Esophagus muscularis mucosa (tissue), 4 donors: ENCODE measurements around the gene CSNK1D. TPM values are rescaled to one million over a fixed set of nuclear protein-coding genes. Genes with fewer than 3 reads are reported as not detected.
A peak's percentile ranks its signal among the peaks of the same experiment; 100 is the strongest.

ENCODE experiments used
- DNase-seq: peaks from one replicate; pipeline ENCODE4 v3.0.0-alpha.2; 2017; ENCODE audit errors: extremely low spot score
- H3K27ac ChIP-seq, 4 donors: fragments of 200-600 bp; sonication (generic); replicated peaks in 1 of 4; 1 replicate in 3 of 4; 2 replicates in 1 of 4; pipeline ENCODE4 v1.5.1; 2016 to 2019; ENCODE audit warnings: mild to moderate bottlenecking in 1 of 4
- H3K27me3 ChIP-seq, 4 donors: fragments of 200-600 bp; sonication (generic); one replicate each; pipeline versions ENCODE4 v1.5.1 to v1.6.0; 2016 to 2019
- H3K36me3 ChIP-seq, 4 donors: fragments of 200-600 bp; sonication (generic); one replicate each; pipeline ENCODE4 v1.5.1; 2016 to 2019
- H3K4me1 ChIP-seq, 4 donors: fragments of 200-600 bp; sonication (generic); one replicate each; pipeline ENCODE4 v1.5.1; 2016 to 2019
- H3K4me3 ChIP-seq, 4 donors: fragments of 200-600 bp; sonication (generic); 1 replicate in 2 of 4; 2 replicates in 2 of 4; pipeline ENCODE4 v1.5.1; 2016 to 2019; ENCODE audit warnings: mild to moderate bottlenecking in 4 of 4, moderate library complexity in 1 of 4
- H3K9me3 ChIP-seq, 4 donors: fragments of 200-600 bp; sonication (generic); 1 replicate in 3 of 4; 2 replicates in 1 of 4; pipeline ENCODE4 v1.5.1; 2016 to 2019
- CTCF ChIP-seq, 3 experiments: fragments of 200-600 bp in 2 of 3; fragments of 450-650 bp in 1 of 3; sonication (generic) in 2 of 3; IDR thresholded peaks; one replicate each; pipeline ENCODE4 v1.5.1; 2017 to 2019; ENCODE audit warnings: antibody characterized with exemption in 3 of 3, mild to moderate bottlenecking in 2 of 3, moderate library complexity in 1 of 3
- EP300 ChIP-seq: sonication (generic); formaldehyde crosslinking; IDR thresholded peaks from one replicate; pipeline ENCODE4 v1.6.1; 2017; ENCODE audit warnings: antibody characterized with exemption
- POLR2A ChIP-seq: fragments of 450-650 bp; IDR thresholded peaks from one replicate; pipeline ENCODE4 v1.6.1; 2017; ENCODE audit warnings: antibody characterized with exemption, moderate library complexity, mild to moderate bottlenecking, low read depth
- POLR2AphosphoS5 ChIP-seq, 2 donors: sonication (generic); formaldehyde crosslinking; IDR thresholded peaks; one replicate each; pipeline ENCODE4 v1.6.1; 2017; ENCODE audit warnings: antibody characterized with exemption in 2 of 2
- WGBS: methylation state at CpG from one replicate; pipeline ENCODE4 v1.1.5; 2018; 5-methylcytosine and 5-hydroxymethylcytosine counted together
- intact Hi-C: fragments of 100-400 bp; cut with DNase I; formaldehyde crosslinking; loops from one replicate; pipeline ENCODE4 v1.15.1; 2023
- total RNA-seq, 4 donors: library from RNA; depleted of rRNA; stranded (reverse); fragments of >200 nt; gene quantifications; one replicate each; pipeline versions ENCODE4 v1.1.0 to v1.2.1, GENCODE V29; 2016

Gene CSNK1D
- total RNA-seq, 4 donors from 2014 or later, result 47.2 to 65.5 (median 61.0) TPM

- TF ChIP-seq EP300 (no peak), POLR2AphosphoS5 (IDR thresholded peaks at IDR 0.05) (no peak), CTCF (IDR thresholded peaks at IDR 0.05) (no peak), POLR2A (no peak)
- no peak for DNase-seq
- no peak overlapping the region for H3K4me3 ChIP-seq
- H3K4me1 ChIP-seq, result peaks cover 20 to 43% (median 30%) of the 10 kb centered on the region in 4 donors
- H3K36me3 ChIP-seq, result no peaks in the 10 kb centered on the region
- 88% methylated on average over 9 of the region's 9 CpGs for WGBS
- peak overlapping the region; percentile 16 to 79 (median 68) for H3K27ac ChIP-seq
- H3K9me3 ChIP-seq, result no peaks in the 10 kb centered on the region
- intact Hi-C loops, result no loop called here
- H3K27me3 ChIP-seq, result no peaks in the 10 kb centered on the region
Observed at GRCh38 chr17:82287013-82287867, 13.7 kb upstream of the CSNK1D start.

GRCh38 chr17:82285141-82285540 is 11.6 kb upstream of the CSNK1D start:
- no peaks in the 10 kb centered on the region for H3K36me3 ChIP-seq
- 63% methylated on average over 8 of the region's 8 CpGs for WGBS
- no peak overlapping the region for H3K4me3 ChIP-seq
- H3K27me3 ChIP-seq, result no peaks in the 10 kb centered on the region
- DNase-seq, result no peak
- H3K27ac ChIP-seq, result peak overlapping the region in 2 of 4 donors; percentile 9 to 51
- TF ChIP-seq CTCF (IDR thresholded peaks at IDR 0.05), result no peak
- TF ChIP-seq EP300, result no peak
- TF ChIP-seq POLR2AphosphoS5 (IDR thresholded peaks at IDR 0.05), result no peak
- TF ChIP-seq POLR2A, result no peak
- intact Hi-C loops, result no loop called here
- H3K4me1 ChIP-seq, result peaks cover 17 to 36% (median 22%) of the 10 kb centered on the region in 4 donors
- no peaks in the 10 kb centered on the region for H3K9me3 ChIP-seq

GRCh38 chr17:82283208-82283749 is 9.8 kb upstream of the CSNK1D start:
- TF ChIP-seq EP300 (no peak), POLR2AphosphoS5 (IDR thresholded peaks at IDR 0.05) (no peak), CTCF (IDR thresholded peaks at IDR 0.05) (no peak), POLR2A (no peak)
- Histone ChIP-seq H3K4me1 (peaks cover 13 to 28% (median 16%) of the 10 kb centered on the region in 4 donors), H3K4me3 (no peak overlapping the region), H3K27ac (no peak overlapping the region), H3K36me3 (peaks cover 0 to 1% (median under 1%) of the 10 kb centered on the region in 4 donors), H3K9me3 (no peaks in the 10 kb centered on the region), H3K27me3 (no peaks in the 10 kb centered on the region)
- WGBS, result 19% methylated on average over 6 of the region's 13 CpGs
- no peak for DNase-seq
- intact Hi-C loops, result no loop called here

GRCh38 chr17:82282239-82283207 is 9.0 kb upstream of the CSNK1D start:
- Histone ChIP-seq H3K9me3 (no peaks in the 10 kb centered on the region), H3K36me3 (peaks cover 0 to 8% (median 4%) of the 10 kb centered on the region in 4 donors), H3K4me3 (no peak overlapping the region), H3K27me3 (no peaks in the 10 kb centered on the region), H3K27ac (no peak overlapping the region), H3K4me1 (peaks cover 6 to 20% (median 8%) of the 10 kb centered on the region in 4 donors)
- WGBS, result 83% methylated on average over 1 of the region's 25 CpGs
- intact Hi-C loops, result no loop called here
- TF ChIP-seq CTCF (IDR thresholded peaks at IDR 0.05), result no peak
- no peak for TF ChIP-seq POLR2A
- no peak for TF ChIP-seq EP300
- TF ChIP-seq POLR2AphosphoS5 (IDR thresholded peaks at IDR 0.05), result no peak
- DNase-seq, result no peak
